ENCODE results near the gene GALNT18. TPM values are rescaled to one million over a fixed set of nuclear protein-coding genes. Genes with fewer than 3 reads are reported as not detected.
A peak's percentile ranks its signal among the peaks of the same experiment; 100 is the strongest.

The GALNT18 gene
- total RNA-seq, 1 donor from 2014 or later = 240 TPM

GRCh38 chr11:11436715-11437313 is 185.0 kb downstream of the GALNT18 start:
- no peak for DNase-seq (ENCODE audit: low read depth in 2 of 2)

- DNase-seq (ENCODE audit: low read depth in 2 of 2) = no peak
Measured at GRCh38 chr11:11435635-11436034, 186.2 kb downstream of the GALNT18 start.

- no peak for DNase-seq (ENCODE audit: low read depth in 2 of 2)
Measured at GRCh38 chr11:11433960-11434359, 187.8 kb downstream of the GALNT18 start.

GRCh38 chr11:11432621-11433319 is 189.0 kb downstream of the GALNT18 start:
- DNase-seq (ENCODE audit: low read depth in 2 of 2) = no peak

- DNase-seq (ENCODE audit: low read depth in 2 of 2) = no peak
Measured at GRCh38 chr11:11430431-11430830, 191.4 kb downstream of the GALNT18 start.

- no peak for DNase-seq (ENCODE audit: low read depth in 2 of 2)
Measured at GRCh38 chr11:11428714-11429113, 193.1 kb downstream of the GALNT18 start.

GRCh38 chr11:11427542-11427941 is 194.3 kb downstream of the GALNT18 start:
- DNase-seq (ENCODE audit: low read depth in 2 of 2) = peak in 1 of 2 donors; percentile 62

GRCh38 chr11:11427140-11427539 is 194.7 kb downstream of the GALNT18 start:
- peak in 1 of 2 donors; percentile 37 for DNase-seq (ENCODE audit: low read depth in 2 of 2)

- no peak for DNase-seq (ENCODE audit: low read depth in 2 of 2)
Measured at GRCh38 chr11:11426226-11426952, 195.4 kb downstream of the GALNT18 start.

GRCh38 chr11:11425806-11426205 is 196.0 kb downstream of the GALNT18 start:
- no peak for DNase-seq (ENCODE audit: low read depth in 2 of 2)

GRCh38 chr11:11424688-11425087 is 197.1 kb downstream of the GALNT18 start:
- DNase-seq (ENCODE audit: low read depth in 2 of 2) = no peak

- DNase-seq (ENCODE audit: low read depth in 2 of 2) = no peak
Measured at GRCh38 chr11:11422411-11423128, 199.2 kb downstream of the GALNT18 start.

GRCh38 chr11:11421509-11421908 is 200.3 kb downstream of the GALNT18 start:
- DNase-seq (ENCODE audit: low read depth in 2 of 2) = no peak

- DNase-seq (ENCODE audit: low read depth in 2 of 2) = no peak
Measured at GRCh38 chr11:11420899-11421285, 200.9 kb downstream of the GALNT18 start.

GRCh38 chr11:11420191-11420898 is 201.5 kb downstream of the GALNT18 start:
- peak; percentile 13 to 33 for DNase-seq (ENCODE audit: low read depth in 2 of 2)

- DNase-seq (ENCODE audit: low read depth in 2 of 2) = no peak
Measured at GRCh38 chr11:11419747-11420146, 202.1 kb downstream of the GALNT18 start.

GRCh38 chr11:11416917-11417316 is 204.9 kb downstream of the GALNT18 start:
- DNase-seq (ENCODE audit: low read depth in 2 of 2) = peak in 1 of 2 donors; percentile 34

- no peak for DNase-seq (ENCODE audit: low read depth in 2 of 2)
Measured at GRCh38 chr11:11416502-11416901, 205.3 kb downstream of the GALNT18 start.

- no peak for DNase-seq (ENCODE audit: low read depth in 2 of 2)
Measured at GRCh38 chr11:11415901-11416300, 205.9 kb downstream of the GALNT18 start.

- no peak for DNase-seq (ENCODE audit: low read depth in 2 of 2)
Measured at GRCh38 chr11:11414996-11415395, 206.8 kb downstream of the GALNT18 start.

- DNase-seq (ENCODE audit: low read depth in 2 of 2) = no peak
Measured at GRCh38 chr11:11413776-11414175, 208.0 kb downstream of the GALNT18 start.
